Stimulated activated naive CD8-positive, alpha-beta T cell treated with anti-CD3 and anti-CD28 coated beads, Interleukin-15, Interleukin-2, amounts not matched to agents 100 ng/mL and 50 ng/mL, for 24 hours (primary cell): ENCODE measurements around the gene HELZ.
"Not testable (repeated sequence)": the region's sequence is repeated elsewhere in the genome, so short reads cannot be mapped to it uniquely, and the experiment has no call there.

Experiments
- H3K27ac Mint-ChIP-seq: one replicate; pipeline ENCODE4 v1.8.0; 2021; ENCODE audit warnings: mild to moderate bottlenecking, mixed read lengths
- H3K27me3 Mint-ChIP-seq: one replicate; pipeline ENCODE4 v1.8.0; 2021; ENCODE audit warnings: mixed read lengths
- H3K36me3 Mint-ChIP-seq: one replicate; pipeline ENCODE4 v1.8.0; 2021; ENCODE audit warnings: low read depth, mixed read lengths
- H3K4me1 Mint-ChIP-seq: one replicate; pipeline ENCODE4 v1.8.0; 2021; ENCODE audit warnings: low read depth, mixed read lengths
- H3K4me3 Mint-ChIP-seq: one replicate; pipeline ENCODE4 v1.8.0; 2021; ENCODE audit warnings: mild to moderate bottlenecking, mixed read lengths
- H3K9me3 Mint-ChIP-seq: one replicate; pipeline ENCODE4 v1.8.0; 2021; ENCODE audit warnings: mixed read lengths

Gene HELZ

DNA sequence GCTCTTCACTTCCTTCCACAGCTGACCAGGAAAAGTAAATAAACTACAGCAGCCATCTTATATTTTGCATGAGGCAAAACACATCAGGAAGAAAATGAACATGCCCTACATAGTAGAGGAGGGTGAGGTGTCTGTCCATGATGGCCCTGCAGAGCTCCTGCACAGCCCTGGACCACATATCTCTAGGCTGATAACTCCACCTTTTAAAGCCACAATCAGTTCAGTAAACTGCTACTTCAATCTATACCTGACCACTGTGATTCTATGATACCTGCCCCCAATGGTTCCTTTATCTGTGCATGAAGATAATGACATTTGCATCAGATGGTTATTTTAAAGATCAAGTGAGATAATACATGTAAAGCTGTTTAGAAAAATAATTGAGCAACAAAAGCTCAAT lies 82.2 kb downstream of the HELZ start:
- Mint-ChIP-seq H3K27me3 (no peaks in the 10 kb centered on the region), H3K27ac (no peak overlapping the region), H3K4me3 (no peak overlapping the region), H3K4me1 (peaks cover 8% of the 10 kb centered on the region), H3K9me3 (no peaks in the 10 kb centered on the region), H3K36me3 (peaks cover 49% of the 10 kb centered on the region)

- H3K27me3 Mint-ChIP-seq = no peaks in the 10 kb centered on the region
- H3K4me3 Mint-ChIP-seq = no peak overlapping the region
- no peaks in the 10 kb centered on the region for H3K9me3 Mint-ChIP-seq
- H3K27ac Mint-ChIP-seq = no peak overlapping the region
- H3K4me1 Mint-ChIP-seq = peaks cover 18% of the 10 kb centered on the region
- peaks cover 53% of the 10 kb centered on the region for H3K36me3 Mint-ChIP-seq
Observed at GRCh38 chr17:67161573-67161972, 83.4 kb downstream of the HELZ start.

GRCh38 chr17:67160791-67161190 lies 84.2 kb downstream of the HELZ start:
- H3K4me1 Mint-ChIP-seq = peaks cover 23% of the 10 kb centered on the region
- H3K4me3 Mint-ChIP-seq = no peak overlapping the region
- no peak overlapping the region for H3K27ac Mint-ChIP-seq
- H3K36me3 Mint-ChIP-seq = peaks cover 53% of the 10 kb centered on the region
- no peaks in the 10 kb centered on the region for H3K9me3 Mint-ChIP-seq
- no peaks in the 10 kb centered on the region for H3K27me3 Mint-ChIP-seq

DNA sequence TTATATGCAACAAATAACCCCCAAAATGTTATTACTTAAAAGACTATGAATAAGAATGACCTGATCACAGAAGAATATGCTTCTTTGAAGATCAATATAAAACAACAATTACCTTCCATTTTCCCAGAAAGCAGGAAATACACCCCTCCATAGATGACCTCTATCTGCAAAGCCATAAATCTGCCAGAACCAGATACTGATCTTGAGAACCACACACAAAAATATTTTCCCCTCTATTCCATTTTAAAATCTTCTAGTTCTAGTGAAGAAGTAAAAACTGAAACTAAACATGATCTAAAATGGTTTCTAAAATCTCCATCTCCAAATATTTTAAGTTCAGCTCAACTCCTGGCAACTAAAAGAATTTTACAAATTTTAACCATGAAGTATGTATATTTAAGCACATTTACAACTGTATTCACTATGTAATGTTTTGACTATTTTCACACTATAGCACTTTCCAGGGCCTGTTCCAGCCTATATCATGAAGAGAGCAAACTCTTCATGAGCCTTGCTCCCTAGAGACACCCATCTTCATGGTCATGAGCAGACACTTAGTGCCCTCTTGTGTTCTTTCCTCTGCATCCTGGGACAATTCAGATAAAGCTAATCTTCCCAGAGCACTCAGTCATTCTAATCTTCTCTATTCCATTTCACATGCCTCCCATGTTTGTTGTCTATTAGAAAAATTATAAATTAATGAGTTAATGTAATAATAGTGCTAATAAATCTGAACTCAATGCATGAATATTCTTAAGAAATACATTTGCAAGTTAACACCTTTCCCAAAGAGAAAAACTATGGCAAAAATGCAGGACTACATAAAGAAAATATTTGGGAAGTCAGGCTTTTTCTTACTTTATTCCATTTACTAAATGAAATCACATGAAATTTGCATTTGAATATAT lies 87.0 kb downstream of the HELZ start:
- Mint-ChIP-seq H3K36me3 (peaks cover 38% of the 10 kb centered on the region), H3K4me1 (peaks cover 25% of the 10 kb centered on the region), H3K4me3 (no peak overlapping the region), H3K27ac (peak overlapping the region; percentile 21), H3K9me3 (no peaks in the 10 kb centered on the region), H3K27me3 (no peaks in the 10 kb centered on the region)

- H3K9me3 Mint-ChIP-seq = no peaks in the 10 kb centered on the region
- peaks cover 49% of the 10 kb centered on the region for H3K36me3 Mint-ChIP-seq
- no peak overlapping the region for H3K4me3 Mint-ChIP-seq
- no peak overlapping the region for H3K27ac Mint-ChIP-seq
- no peaks in the 10 kb centered on the region for H3K27me3 Mint-ChIP-seq
- peaks cover 33% of the 10 kb centered on the region for H3K4me1 Mint-ChIP-seq
Observed at GRCh38 chr17:67156269-67157199, 88.5 kb downstream of the HELZ start.

- H3K27ac Mint-ChIP-seq = no peak overlapping the region
- no peaks in the 10 kb centered on the region for H3K9me3 Mint-ChIP-seq
- H3K4me1 Mint-ChIP-seq = peaks cover 26% of the 10 kb centered on the region
- H3K27me3 Mint-ChIP-seq = no peaks in the 10 kb centered on the region
- no peak overlapping the region for H3K4me3 Mint-ChIP-seq
- peaks cover 60% of the 10 kb centered on the region for H3K36me3 Mint-ChIP-seq
Observed at GRCh38 chr17:67152824-67153223, 92.2 kb downstream of the HELZ start.

DNA sequence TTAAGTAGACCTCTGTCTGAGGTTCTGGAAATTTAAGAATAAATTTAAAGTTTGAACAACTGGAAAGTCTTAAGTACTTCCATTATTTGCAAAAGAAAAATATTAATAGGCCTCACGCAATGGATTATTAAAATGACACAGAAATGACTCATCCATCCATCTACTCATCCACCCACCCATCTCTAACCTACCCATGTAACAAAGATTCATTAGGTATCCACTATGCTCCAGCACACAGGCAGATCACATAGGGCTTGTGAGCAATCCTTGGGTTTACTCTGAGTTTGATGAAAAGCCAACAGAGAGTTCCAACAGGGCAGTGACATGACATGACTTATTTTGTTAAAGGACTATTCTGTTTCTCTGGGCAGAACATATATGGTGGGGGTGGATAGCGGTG lies 93.3 kb downstream of the HELZ start:
- Mint-ChIP-seq H3K27ac (no peak overlapping the region), H3K27me3 (no peaks in the 10 kb centered on the region), H3K9me3 (no peaks in the 10 kb centered on the region), H3K4me1 (peaks cover 17% of the 10 kb centered on the region), H3K4me3 (no peak overlapping the region), H3K36me3 (peaks cover 63% of the 10 kb centered on the region)

- Mint-ChIP-seq H3K9me3 (no peaks in the 10 kb centered on the region), H3K4me1 (peaks cover 11% of the 10 kb centered on the region), H3K4me3 (no peak overlapping the region), H3K27ac (no peak overlapping the region), H3K27me3 (no peaks in the 10 kb centered on the region), H3K36me3 (peaks cover 60% of the 10 kb centered on the region)
Observed at GRCh38 chr17:67150826-67151225, 94.2 kb downstream of the HELZ start.

DNA sequence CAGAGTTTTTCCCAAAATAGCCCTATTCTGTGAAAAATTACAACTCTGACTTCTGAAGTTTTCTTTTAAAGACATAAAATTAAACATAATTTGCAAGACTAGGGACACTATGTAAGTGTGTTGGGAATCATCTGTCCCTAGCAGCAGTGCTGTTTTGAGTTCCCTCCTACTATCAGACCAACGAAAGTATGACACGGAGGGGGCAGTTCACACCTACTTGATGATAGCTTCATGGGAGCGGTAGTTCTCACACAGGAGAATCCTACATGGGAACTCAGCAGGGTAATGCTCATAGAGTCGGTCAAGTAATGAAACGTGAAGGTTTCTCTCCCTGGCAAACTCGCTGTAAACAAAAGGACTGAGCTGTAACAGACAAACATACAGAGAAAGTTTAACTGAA lies 96.6 kb downstream of the HELZ start:
- Mint-ChIP-seq H3K4me3 (no peak overlapping the region), H3K27ac (no peak overlapping the region), H3K4me1 (peaks cover 11% of the 10 kb centered on the region), H3K9me3 (no peaks in the 10 kb centered on the region), H3K36me3 (peaks cover 78% of the 10 kb centered on the region), H3K27me3 (no peaks in the 10 kb centered on the region)

DNA sequence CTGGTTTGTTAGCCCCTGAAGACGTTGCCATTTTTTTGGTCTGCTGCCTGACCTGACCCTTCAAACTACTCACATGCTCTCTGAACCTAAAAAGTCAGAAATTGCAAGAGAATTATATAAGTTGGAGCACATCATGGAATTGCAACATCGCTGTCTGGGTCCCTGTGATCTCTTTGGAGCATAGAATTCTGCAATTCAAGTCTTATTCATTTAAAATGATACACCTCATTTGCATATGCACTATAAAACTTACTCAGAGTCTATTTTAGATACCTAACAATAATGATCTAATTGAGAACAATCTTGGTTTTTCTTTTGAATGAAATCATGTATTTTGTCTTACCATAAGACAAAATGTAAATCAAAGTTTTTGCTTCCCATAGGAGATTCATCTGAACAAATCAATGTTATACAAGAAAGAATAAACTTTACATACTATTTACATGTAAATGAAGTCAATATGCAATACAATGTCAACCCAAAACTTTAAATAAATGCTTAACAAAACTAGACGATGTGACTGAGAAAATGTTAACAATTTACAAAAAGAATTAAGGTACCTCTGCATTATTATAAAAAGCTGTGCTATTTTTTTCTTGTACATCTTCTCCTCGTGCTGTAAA lies 99.7 kb downstream of the HELZ start:
- H3K4me3 Mint-ChIP-seq = no peak overlapping the region
- H3K36me3 Mint-ChIP-seq = peaks cover 76% of the 10 kb centered on the region
- no peaks in the 10 kb centered on the region for H3K27me3 Mint-ChIP-seq
- H3K4me1 Mint-ChIP-seq = peaks cover 5% of the 10 kb centered on the region
- peaks cover 5% of the 10 kb centered on the region for H3K9me3 Mint-ChIP-seq
- no peak overlapping the region for H3K27ac Mint-ChIP-seq

DNA sequence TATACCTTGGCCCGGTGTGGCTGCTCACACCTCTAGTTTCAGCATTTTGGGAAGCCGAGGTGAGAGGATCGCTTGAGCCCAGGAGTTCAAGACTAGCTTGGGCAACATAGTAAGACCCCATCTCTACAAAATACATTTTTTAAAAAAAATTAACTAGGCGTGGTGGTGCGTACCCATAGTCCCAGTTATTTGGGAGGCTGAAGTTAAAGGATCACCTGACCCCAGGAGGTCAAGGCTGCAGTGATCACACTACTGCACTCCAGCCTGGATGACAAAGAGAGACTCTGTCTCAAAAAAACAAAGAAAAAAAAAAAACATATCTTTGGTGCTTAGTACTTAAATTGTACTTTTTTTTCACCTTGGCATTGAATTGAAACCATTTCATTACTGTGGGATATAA lies 101.7 kb downstream of the HELZ start:
- H3K27me3 Mint-ChIP-seq = no peaks in the 10 kb centered on the region
- peaks cover 25% of the 10 kb centered on the region for H3K4me1 Mint-ChIP-seq
- H3K27ac Mint-ChIP-seq = no peak overlapping the region
- H3K36me3 Mint-ChIP-seq = peaks cover 72% of the 10 kb centered on the region
- peaks cover 5% of the 10 kb centered on the region for H3K9me3 Mint-ChIP-seq
- H3K4me3 Mint-ChIP-seq = no peak overlapping the region

- H3K4me1 Mint-ChIP-seq = peaks cover 32% of the 10 kb centered on the region
- not testable (repeated sequence) for H3K27ac Mint-ChIP-seq, H3K27me3 Mint-ChIP-seq, H3K4me3 Mint-ChIP-seq, H3K9me3 Mint-ChIP-seq
- H3K36me3 Mint-ChIP-seq = peaks cover 69% of the 10 kb centered on the region
Observed at GRCh38 chr17:67142030-67142429, 103.0 kb downstream of the HELZ start.

- H3K27ac Mint-ChIP-seq = no peak overlapping the region
- H3K4me1 Mint-ChIP-seq = peaks cover 32% of the 10 kb centered on the region
- peaks cover 72% of the 10 kb centered on the region for H3K36me3 Mint-ChIP-seq
- no peaks in the 10 kb centered on the region for H3K27me3 Mint-ChIP-seq
- peaks cover 5% of the 10 kb centered on the region for H3K9me3 Mint-ChIP-seq
- H3K4me3 Mint-ChIP-seq = no peak overlapping the region
Observed at GRCh38 chr17:67139784-67140665, 105.0 kb downstream of the HELZ start.

DNA sequence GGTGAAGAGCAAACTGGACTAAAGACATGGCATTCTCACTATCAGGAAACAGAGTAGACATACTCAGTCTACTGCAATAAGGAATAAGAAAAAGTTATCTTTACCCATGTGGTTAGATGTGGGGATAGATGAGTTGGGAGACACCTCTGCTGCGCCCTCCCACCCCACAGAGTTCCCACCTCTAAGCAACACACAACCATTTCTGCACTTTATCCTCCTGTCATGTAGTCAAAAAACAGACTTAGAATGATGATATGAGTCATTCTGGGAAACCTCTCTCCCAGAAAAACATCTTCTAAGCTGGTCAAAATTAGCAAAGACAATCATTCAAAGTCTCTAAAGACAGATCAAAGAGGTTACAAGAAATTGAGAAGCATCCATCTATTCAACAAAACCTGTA lies 105.7 kb downstream of the HELZ start:
- H3K27me3 Mint-ChIP-seq = no peaks in the 10 kb centered on the region
- peaks cover 5% of the 10 kb centered on the region for H3K9me3 Mint-ChIP-seq
- H3K4me1 Mint-ChIP-seq = peaks cover 32% of the 10 kb centered on the region
- H3K4me3 Mint-ChIP-seq = no peak overlapping the region
- H3K36me3 Mint-ChIP-seq = peaks cover 67% of the 10 kb centered on the region
- H3K27ac Mint-ChIP-seq = no peak overlapping the region
